ENCODE measurements around the gene ENPP6.
"Not testable (repeated sequence)": the region's sequence is repeated elsewhere in the genome, so short reads cannot be mapped to it uniquely, and the experiment has no call there.

The ENPP6 gene

GRCh38 chr4:184228056-184228705 is 10.5 kb upstream of the ENPP6 start:
- no peak overlapping the region for H3K4me3 ChIP-seq (ENCODE audit: low read length)
- no peak for TF ChIP-seq CTCF (IDR thresholded peaks at IDR 0.05; ENCODE audit: insufficient read depth, low read depth, low read length, missing control alignments)
- DNase-seq (ENCODE audit: low read depth), result no peak

GRCh38 chr4:184216515-184216914 is 1.2 kb downstream of the ENPP6 start:
- no peak overlapping the region for H3K4me3 ChIP-seq (ENCODE audit: low read length)
- DNase-seq (ENCODE audit: low read depth), result no peak
- TF ChIP-seq CTCF (IDR thresholded peaks at IDR 0.05; ENCODE audit: insufficient read depth, low read depth, low read length, missing control alignments), result no peak

- H3K4me3 ChIP-seq (ENCODE audit: low read length), result no peak overlapping the region
- no peak for TF ChIP-seq CTCF (IDR thresholded peaks at IDR 0.05; ENCODE audit: insufficient read depth, low read depth, low read length, missing control alignments)
- DNase-seq (ENCODE audit: low read depth), result no peak
Measured at GRCh38 chr4:184215709-184216328, 1.9 kb downstream of the ENPP6 start.

- no peak overlapping the region for H3K4me3 ChIP-seq (ENCODE audit: low read length)
- TF ChIP-seq CTCF (IDR thresholded peaks at IDR 0.05; ENCODE audit: insufficient read depth, low read depth, low read length, missing control alignments), result no peak
- DNase-seq (ENCODE audit: low read depth), result no peak
Measured at GRCh38 chr4:184214931-184215330, 2.7 kb downstream of the ENPP6 start.

GRCh38 chr4:184207734-184208607 is 9.7 kb downstream of the ENPP6 start:
- DNase-seq (ENCODE audit: low read depth); H3K4me3 ChIP-seq (ENCODE audit: low read length): not testable (repeated sequence)

GRCh38 chr4:184205243-184205642 is 12.4 kb downstream of the ENPP6 start:
- TF ChIP-seq CTCF (IDR thresholded peaks at IDR 0.05; ENCODE audit: insufficient read depth, low read depth, low read length, missing control alignments), result no peak
- DNase-seq (ENCODE audit: low read depth), result no peak
- H3K4me3 ChIP-seq (ENCODE audit: low read length), result no peak overlapping the region

- H3K4me3 ChIP-seq (ENCODE audit: low read length), result no peak overlapping the region
- DNase-seq (ENCODE audit: low read depth), result no peak
- no peak for TF ChIP-seq CTCF (IDR thresholded peaks at IDR 0.05; ENCODE audit: insufficient read depth, low read depth, low read length, missing control alignments)
Measured at GRCh38 chr4:184203300-184203699, 14.4 kb downstream of the ENPP6 start.
